IPS-18a (cell line): ENCODE measurements around the gene DGUOK.

ENCODE experiments used
- H3K27ac ChIP-seq: one replicate; pipeline ENCODE4 v1.5.1; 2013; ENCODE audit warnings: low read length
- H3K27me3 ChIP-seq: one replicate; pipeline ENCODE4 v1.6.1; 2013; ENCODE audit warnings: mild to moderate bottlenecking, low read length; ENCODE audit not compliant: control insufficient read depth, insufficient read depth
- H3K36me3 ChIP-seq: one replicate; pipeline ENCODE4 v1.6.1; 2013; ENCODE audit warnings: low read depth, low read length; ENCODE audit not compliant: control insufficient read depth
- H3K4me1 ChIP-seq: one replicate; pipeline ENCODE4 v1.6.1; 2013; ENCODE audit warnings: low read depth, low read length; ENCODE audit not compliant: control insufficient read depth
- H3K4me3 ChIP-seq: one replicate; pipeline ENCODE4 v1.5.1; 2013; ENCODE audit warnings: low read length
- H3K9ac ChIP-seq: one replicate; pipeline ENCODE4 v1.6.1; 2013; ENCODE audit warnings: mild to moderate bottlenecking, low read length, moderate library complexity
- H3K9me3 ChIP-seq: one replicate; pipeline ENCODE4 v1.6.1; 2013; ENCODE audit warnings: low read depth, low read length; ENCODE audit not compliant: control insufficient read depth

Gene DGUOK

GRCh38 chr2:73942664-73943063, 16.0 kb downstream of the DGUOK start:
- H3K4me3 ChIP-seq = no peak overlapping the region
- H3K36me3 ChIP-seq = peaks cover 39% of the 10 kb centered on the region
- no peak overlapping the region for H3K9ac ChIP-seq
- no peaks in the 10 kb centered on the region for H3K27me3 ChIP-seq
- H3K4me1 ChIP-seq = no peaks in the 10 kb centered on the region
- H3K9me3 ChIP-seq = no peaks in the 10 kb centered on the region
- no peak overlapping the region for H3K27ac ChIP-seq

DNA sequence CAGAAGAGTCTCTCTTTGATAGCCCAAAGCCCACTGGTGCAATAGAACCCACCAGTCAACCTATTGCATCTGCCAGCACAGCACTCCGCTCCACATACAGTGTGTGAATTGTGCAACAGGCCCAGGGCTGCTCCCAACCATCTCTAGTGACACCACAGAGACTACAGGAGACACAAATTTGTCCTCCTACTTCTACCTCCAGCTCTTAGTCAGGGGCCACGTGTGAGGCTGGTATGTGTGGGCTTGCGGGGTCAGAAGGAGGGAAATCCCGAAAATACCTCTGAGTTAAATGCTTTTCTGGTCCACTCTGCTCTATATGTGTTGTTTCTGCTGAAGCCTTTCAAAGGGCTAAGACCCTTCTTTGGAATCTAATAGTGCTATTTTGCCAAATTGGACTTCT, 18.0 kb downstream of the DGUOK start:
- Histone ChIP-seq H3K9ac (no peak overlapping the region), H3K36me3 (peaks cover 47% of the 10 kb centered on the region), H3K9me3 (no peaks in the 10 kb centered on the region), H3K4me1 (no peaks in the 10 kb centered on the region), H3K4me3 (no peak overlapping the region), H3K27ac (no peak overlapping the region), H3K27me3 (no peaks in the 10 kb centered on the region)

DNA sequence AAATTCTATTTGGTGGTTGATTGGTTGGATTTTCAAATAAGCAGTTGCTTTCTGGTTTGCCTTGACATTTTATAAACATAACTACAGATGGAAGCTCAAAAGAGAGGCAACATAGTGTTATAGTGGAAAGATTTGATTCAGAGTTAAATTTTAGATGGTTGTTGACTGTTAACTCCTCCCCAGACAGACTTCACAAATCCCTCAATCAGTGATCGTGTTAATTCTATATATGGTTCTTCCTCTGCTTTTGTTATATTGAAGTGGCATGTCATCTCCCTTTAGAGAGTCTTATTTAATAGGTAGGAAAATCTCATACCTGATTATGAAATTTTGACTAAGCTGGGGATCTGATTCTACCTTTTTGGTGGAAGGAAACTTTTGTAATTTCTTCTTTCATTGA, 19.5 kb downstream of the DGUOK start:
- Histone ChIP-seq H3K36me3 (peaks cover 55% of the 10 kb centered on the region), H3K9me3 (no peaks in the 10 kb centered on the region), H3K9ac (no peak overlapping the region), H3K4me1 (no peaks in the 10 kb centered on the region), H3K27me3 (no peaks in the 10 kb centered on the region), H3K4me3 (no peak overlapping the region), H3K27ac (no peak overlapping the region)

GRCh38 chr2:73946666-73947065, 20.0 kb downstream of the DGUOK start:
- no peaks in the 10 kb centered on the region for H3K9me3 ChIP-seq
- H3K36me3 ChIP-seq = peaks cover 57% of the 10 kb centered on the region
- H3K9ac ChIP-seq = no peak overlapping the region
- H3K4me3 ChIP-seq = no peak overlapping the region
- no peaks in the 10 kb centered on the region for H3K4me1 ChIP-seq
- no peaks in the 10 kb centered on the region for H3K27me3 ChIP-seq
- no peak overlapping the region for H3K27ac ChIP-seq

- Histone ChIP-seq H3K36me3 (peaks cover 64% of the 10 kb centered on the region), H3K9ac (no peak overlapping the region), H3K4me3 (no peak overlapping the region), H3K9me3 (no peaks in the 10 kb centered on the region), H3K4me1 (no peaks in the 10 kb centered on the region), H3K27me3 (no peaks in the 10 kb centered on the region), H3K27ac (no peak overlapping the region)
Measured at GRCh38 chr2:73947412-73948018, 20.8 kb downstream of the DGUOK start.

DNA sequence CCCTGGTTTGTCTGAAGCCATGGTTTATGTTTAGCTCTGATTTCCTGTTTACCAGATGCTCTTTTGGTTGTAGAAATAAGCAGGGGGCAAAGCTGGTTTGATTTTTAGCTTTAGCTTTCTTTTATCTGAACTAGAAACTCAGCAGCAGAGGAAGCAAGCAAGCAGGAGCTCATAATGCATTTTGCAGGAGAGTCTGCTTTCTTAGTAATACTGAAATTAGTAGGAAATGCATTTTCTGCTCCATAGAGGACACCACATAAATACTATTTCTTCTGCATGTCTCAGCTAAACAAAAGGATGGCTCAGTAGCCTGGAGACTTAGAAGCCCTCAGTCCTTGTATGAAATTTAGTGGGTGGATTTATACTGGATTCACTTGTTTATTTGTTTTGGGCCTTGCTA, 23.1 kb downstream of the DGUOK start:
- Histone ChIP-seq H3K36me3 (peaks cover 77% of the 10 kb centered on the region), H3K9ac (no peak overlapping the region), H3K27me3 (no peaks in the 10 kb centered on the region), H3K27ac (no peak overlapping the region), H3K9me3 (no peaks in the 10 kb centered on the region), H3K4me3 (no peak overlapping the region), H3K4me1 (no peaks in the 10 kb centered on the region)

DNA sequence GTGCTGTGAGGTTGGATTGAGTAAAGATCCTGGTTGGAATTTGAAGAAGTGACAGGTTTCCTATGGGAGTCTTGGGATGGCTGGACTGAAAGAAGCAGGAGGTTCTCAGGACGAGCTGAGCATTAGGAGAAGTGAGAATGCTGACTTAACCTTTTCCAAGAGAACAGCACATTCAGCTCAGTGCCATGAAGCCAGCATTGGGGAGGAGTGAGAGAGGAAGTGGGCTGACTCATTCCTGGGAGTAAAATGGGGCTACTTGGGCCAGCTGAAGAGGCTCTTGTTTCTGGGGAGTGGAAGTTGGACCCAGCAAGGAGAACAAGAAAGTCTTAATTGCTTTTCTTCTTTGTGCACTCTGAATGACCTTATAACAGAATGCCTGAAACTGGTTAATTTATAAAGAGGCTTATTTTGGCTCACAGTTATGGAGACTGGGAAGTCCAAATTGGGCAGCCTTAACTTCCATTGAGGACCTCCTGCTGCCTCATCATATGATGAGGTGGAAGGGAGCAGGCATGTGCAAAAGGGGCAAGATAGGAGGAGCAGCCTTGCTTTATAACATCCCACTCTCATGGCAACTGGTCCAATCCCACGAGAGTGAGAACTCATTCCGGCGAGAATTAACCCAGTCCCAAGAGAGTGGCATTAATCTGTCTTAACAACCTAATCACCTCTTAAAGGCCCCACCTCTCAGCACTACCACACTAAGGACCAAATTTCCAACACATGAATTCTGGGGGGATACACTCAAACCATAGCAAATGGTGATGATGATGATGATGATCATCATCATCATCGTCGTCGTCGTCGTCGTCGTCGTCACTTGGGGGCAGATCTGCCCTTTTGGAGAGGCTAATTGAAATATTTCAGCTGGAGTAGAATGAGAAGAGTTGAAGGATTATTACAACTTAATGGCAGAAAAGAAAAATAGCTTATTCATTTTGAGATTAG, 26.1 kb downstream of the DGUOK start:
- Histone ChIP-seq H3K9me3 (no peaks in the 10 kb centered on the region), H3K27me3 (no peaks in the 10 kb centered on the region), H3K4me1 (no peaks in the 10 kb centered on the region), H3K4me3 (no peak overlapping the region), H3K36me3 (peaks cover 77% of the 10 kb centered on the region), H3K27ac (no peak overlapping the region), H3K9ac (no peak overlapping the region)

- no peaks in the 10 kb centered on the region for H3K4me1 ChIP-seq
- H3K36me3 ChIP-seq = peaks cover 61% of the 10 kb centered on the region
- H3K27me3 ChIP-seq = no peaks in the 10 kb centered on the region
- no peak overlapping the region for H3K4me3 ChIP-seq
- H3K9me3 ChIP-seq = no peaks in the 10 kb centered on the region
- no peak overlapping the region for H3K27ac ChIP-seq
- no peak overlapping the region for H3K9ac ChIP-seq
Measured at GRCh38 chr2:73956218-73956865, 29.7 kb downstream of the DGUOK start.

GRCh38 chr2:73961274-73961673, 34.6 kb downstream of the DGUOK start:
- H3K9ac ChIP-seq = no peak overlapping the region
- H3K27ac ChIP-seq = no peak overlapping the region
- no peaks in the 10 kb centered on the region for H3K4me1 ChIP-seq
- no peaks in the 10 kb centered on the region for H3K9me3 ChIP-seq
- H3K27me3 ChIP-seq = no peaks in the 10 kb centered on the region
- H3K4me3 ChIP-seq = no peak overlapping the region
- peaks cover 30% of the 10 kb centered on the region for H3K36me3 ChIP-seq

GRCh38 chr2:73961823-73962615, 35.3 kb downstream of the DGUOK start:
- Histone ChIP-seq H3K4me3 (no peak overlapping the region), H3K9ac (no peak overlapping the region), H3K9me3 (no peaks in the 10 kb centered on the region), H3K27me3 (no peaks in the 10 kb centered on the region), H3K36me3 (peaks cover 23% of the 10 kb centered on the region), H3K4me1 (no peaks in the 10 kb centered on the region), H3K27ac (no peak overlapping the region)

GRCh38 chr2:73962798-73963197, 36.1 kb downstream of the DGUOK start:
- no peaks in the 10 kb centered on the region for H3K9me3 ChIP-seq
- H3K4me3 ChIP-seq = no peak overlapping the region
- peaks cover 17% of the 10 kb centered on the region for H3K36me3 ChIP-seq
- no peak overlapping the region for H3K9ac ChIP-seq
- no peaks in the 10 kb centered on the region for H3K4me1 ChIP-seq
- no peak overlapping the region for H3K27ac ChIP-seq
- H3K27me3 ChIP-seq = no peaks in the 10 kb centered on the region
